HG03378 (cell line): ENCODE results near the gene SCART1.
"Not testable (repeated sequence)": the region's sequence is repeated elsewhere in the genome, so short reads cannot be mapped to it uniquely, and the experiment has no call there.

Experiments used
- ATAC-seq: cut with Tn5 transposase; IDR thresholded peaks from one replicate; pipeline ENCODE4 v1.9.1; 2021; ENCODE audit warnings: mild to moderate bottlenecking, moderate library complexity; ENCODE audit not compliant: unreplicated experiment

SCART1 gene

GRCh38 chr10:133453516-133454203, at the start of gene SCART1:
Gene SCART1, plus strand, starts transcription at chr10:133453945. Its CDS starts 53 bp downstream, at chr10:133453998.
- no peak for ATAC-seq

GRCh38 chr10:133405272-133405671, 48.5 kb upstream of the SCART1 start:
- no peak for ATAC-seq

DNA sequence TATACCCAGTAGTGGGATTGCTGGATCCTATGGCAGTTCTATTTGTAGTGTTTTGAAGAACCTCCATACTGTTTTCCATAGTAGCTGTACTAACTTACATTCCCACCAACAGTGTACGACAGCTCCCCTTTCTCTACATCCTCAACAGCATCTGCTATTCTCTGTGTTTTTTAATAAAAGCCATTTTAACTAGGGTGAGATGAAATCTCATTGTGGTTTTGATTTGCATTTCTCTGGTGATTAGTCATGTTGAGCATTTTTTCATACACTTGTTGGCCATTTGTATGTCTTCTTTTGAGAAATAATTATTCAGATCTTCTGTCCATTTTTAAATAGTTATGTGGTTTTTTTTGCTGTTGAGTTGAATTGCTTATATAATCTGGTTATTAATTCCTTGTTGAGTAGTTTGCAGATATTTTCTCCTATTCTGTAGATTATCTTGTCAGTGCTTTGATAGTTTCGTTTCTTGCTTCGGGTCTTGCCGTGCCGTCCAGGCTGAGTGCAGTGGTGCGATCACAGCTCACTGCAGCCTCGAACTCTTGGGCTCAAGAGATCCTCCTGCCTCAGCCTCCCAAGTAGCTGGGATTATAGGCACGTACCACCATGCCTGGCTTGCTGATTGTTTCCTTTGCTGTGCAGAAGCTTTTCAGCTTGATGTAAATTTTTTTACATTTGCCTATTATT, 47.8 kb upstream of the SCART1 start:
- peak; percentile 49 for ATAC-seq

DNA sequence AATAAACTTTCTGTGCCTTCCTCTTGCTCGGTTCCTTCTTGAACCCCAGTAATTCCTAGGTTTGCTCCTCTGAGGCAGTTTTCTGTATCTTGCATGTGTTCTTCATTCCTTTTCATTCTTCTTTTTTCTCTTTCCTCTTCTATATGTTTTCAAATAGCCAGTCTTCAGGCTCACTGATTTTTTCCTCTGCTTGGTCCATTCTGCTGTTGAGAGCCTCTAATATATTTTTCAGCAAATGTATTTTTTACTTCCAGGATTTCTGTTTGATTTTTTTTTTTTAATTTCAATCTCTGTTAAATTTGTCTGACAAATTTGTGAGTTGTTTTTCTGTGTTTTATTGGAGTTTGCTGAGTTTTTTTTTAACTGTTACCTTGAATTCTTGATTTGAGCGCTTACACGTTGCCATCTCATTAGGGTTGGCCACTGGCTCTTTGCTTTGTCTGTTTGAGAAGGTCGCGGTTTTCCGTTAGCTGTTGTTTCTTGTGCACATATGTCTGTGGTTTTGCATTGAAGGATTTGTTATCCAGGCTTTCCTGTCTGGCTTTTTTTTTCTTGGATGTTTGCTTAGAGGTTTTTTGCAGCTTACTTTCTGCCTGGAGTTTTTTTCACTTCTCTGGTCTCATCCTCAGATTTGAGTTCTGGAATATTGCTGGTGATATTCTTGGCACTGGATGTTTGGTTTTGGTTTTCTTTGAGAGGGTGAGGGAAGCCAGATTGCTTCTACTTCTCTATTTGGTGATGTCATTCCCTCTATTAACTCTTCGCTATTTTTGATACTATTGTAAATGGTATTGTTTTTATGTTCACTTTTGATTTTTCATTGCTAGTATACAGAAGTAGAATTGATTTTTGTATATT, 42.0 kb upstream of the SCART1 start:
- ATAC-seq = no peak

DNA sequence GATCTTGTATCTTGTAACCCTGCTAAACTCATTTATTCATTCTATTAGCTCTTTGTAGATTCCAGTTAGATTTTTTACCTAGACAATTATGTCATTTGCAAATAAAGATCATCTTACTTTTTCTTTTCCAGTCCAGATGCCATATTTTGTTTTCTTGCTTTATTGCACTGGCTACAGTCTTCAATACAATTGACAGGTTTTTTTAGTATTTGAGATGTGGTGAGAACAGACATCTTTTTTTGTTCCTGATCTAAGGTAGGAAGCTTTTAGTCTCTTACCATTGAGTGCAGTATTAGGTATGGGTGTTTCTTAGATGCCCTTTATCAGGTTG, 41.4 kb upstream of the SCART1 start:
- no peak for ATAC-seq

DNA sequence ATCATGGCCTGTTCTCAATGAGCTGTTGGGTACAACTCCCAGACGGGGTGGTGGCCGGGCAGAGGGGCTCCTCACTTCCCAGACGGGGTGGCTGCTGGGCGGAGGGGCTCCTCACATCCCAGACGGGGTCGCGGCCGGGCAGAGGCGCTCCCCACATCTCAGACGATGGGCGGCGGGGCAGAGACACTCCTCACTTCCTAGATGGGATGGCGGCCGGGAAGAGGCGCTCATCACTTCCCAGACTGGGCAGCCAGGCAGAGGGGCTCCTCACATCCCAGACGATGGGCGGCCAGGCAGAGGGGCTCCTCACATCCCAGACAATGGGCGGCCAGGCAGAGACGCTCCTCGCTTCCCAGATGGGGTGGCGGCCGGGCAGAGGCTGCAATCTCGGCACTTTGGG, 39.3 kb upstream of the SCART1 start:
- ATAC-seq = not testable (repeated sequence)

GRCh38 chr10:133415752-133416151, 38.0 kb upstream of the SCART1 start:
- no peak for ATAC-seq

DNA sequence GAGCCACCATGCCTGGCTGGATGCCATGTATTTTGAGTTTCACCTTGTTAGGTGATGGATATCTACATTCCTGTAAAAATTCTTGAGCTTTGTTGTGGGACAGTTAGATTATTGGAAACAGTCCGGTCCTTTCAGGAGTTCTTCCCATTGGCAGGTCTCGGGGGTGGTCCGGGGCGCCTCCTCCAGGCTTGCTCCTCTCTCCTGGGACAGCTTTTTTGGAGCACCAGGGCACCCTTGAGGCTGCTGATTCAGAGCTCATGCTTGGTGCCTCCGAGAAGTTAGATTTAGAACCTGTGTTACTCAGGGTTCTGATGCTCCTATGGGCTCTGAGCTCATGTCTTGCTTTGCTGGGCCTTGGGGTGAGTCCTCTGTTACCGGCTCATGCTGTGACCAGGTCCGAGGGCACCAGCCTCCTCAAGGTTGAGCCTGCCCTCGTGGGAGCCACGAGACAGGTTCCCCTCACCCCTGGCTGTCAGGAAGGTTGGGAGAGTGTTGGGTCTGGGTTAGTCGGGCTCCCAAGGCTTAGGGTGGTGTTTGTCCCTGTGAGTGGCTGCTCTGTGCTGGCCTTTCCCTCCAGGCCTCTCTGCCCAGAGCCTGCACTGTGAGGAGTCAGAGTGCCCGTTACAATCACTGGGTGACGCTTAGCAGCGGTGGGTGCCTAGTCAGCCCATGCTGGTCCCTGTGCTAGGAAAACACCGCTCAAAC, 35.3 kb upstream of the SCART1 start:
- ATAC-seq = no peak

DNA sequence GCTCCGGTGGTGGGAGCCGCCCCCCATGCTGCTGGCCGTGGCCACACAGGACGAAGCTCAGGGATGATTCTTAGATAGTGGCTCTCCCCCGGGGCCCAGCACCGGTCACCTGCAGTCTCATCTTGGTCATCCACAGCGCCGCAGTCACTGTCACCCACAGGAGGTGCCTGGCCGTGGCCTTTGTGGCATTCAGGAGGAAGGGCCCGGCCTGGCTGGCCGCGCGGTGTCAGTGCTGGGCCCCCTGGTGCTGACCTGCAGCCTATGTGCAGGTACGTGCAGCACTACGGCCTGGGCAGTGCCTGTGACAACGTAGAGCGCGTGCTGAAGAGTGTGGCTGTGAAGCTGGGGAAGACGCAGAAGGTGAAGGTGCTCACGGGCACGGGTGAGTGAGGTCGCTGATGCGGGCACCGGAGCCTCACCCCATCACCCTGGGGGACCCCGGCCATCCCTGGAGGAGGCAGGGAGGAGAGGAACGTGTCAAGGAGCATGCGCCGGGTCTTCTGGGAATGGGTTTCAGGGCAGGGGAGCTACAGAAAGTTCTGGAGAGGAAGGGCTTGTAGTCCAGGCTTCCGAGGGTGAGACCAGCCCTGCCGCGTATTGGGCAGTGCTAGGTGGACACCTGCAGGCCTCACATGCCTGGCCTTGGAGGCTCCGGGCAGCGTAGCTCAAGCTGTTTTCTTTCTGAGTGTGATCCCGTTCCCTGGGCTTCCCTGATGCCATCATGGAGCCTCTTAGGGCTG, 34.4 kb upstream of the SCART1 start:
- ATAC-seq = no peak

DNA sequence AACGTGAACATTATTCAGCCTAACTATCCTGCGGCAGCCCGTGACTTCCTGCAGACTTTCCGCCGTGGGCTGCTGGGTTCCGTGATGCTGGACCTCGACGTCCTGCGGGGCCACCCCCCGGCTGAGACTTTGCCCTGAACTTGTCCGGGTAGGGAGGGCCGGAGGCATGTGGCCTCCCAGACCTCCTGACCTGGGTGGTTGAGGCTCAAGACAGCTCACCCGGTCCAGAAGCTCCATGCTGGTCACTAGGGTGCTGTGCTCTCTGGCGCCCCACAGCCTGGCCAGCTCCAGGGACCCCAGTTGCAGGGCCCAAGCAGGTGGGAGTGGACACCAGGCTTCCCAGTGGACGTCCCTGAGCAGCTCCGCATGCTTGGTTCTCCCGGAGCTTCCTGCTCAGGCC, 33.7 kb upstream of the SCART1 start:
- no peak for ATAC-seq

- ATAC-seq = no peak
Measured at GRCh38 chr10:133420579-133420978, 33.2 kb upstream of the SCART1 start.

DNA sequence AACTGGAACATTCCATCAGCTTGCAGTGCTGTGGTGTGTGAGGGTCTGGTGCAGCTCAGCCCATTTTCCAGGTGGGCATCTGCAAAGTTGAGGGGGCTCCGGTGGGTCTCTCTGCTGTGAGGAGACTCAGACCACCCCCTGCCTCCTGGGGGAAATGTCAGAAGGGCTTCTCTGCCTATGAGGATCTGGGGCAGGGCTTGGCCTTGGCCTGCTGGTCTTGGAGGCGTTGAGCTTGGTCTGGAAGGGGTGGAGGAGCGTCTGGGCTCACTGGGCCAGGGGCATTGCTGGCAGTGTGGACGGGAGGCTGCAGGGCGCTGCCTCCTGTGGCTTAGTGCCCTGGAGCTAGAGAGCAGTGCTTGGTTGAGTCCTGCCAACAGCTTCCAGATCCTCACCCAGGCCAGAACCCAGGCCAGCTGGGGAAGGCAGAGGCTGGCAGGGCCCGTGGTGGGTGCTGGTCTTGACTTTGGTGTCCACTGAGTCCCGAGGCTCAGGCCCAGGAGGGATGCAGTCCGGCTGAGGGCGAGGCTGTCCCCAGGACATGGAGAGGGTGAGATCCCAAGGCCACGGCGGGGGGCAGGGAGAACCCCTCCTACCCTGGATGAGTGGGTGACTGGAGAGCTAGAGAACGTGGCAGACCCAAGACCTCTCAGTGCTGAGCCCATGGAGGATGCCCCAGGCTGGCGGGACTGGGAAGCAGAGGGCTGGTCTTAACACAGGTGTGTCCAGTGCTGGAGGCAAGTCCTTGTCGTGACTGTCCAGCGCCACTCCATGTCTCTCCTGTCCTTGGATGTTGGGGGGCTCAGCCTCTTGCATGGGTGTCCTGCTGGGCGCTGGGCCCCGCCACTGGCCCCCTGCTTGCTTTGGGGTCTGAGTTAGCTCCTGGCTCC, 32.2 kb upstream of the SCART1 start:
- no peak for ATAC-seq

GRCh38 chr10:133422223-133422806, 31.4 kb upstream of the SCART1 start:
- ATAC-seq = no peak

GRCh38 chr10:133422807-133423771, 30.7 kb upstream of the SCART1 start:
- no peak for ATAC-seq

- ATAC-seq = not testable (repeated sequence)
Measured at GRCh38 chr10:133424102-133424501, 29.6 kb upstream of the SCART1 start.

- not testable (repeated sequence) for ATAC-seq
Measured at GRCh38 chr10:133424601-133425000, 29.1 kb upstream of the SCART1 start, which contains the start of gene SPRN. Gene SPRN, minus strand, starts transcription at chr10:133424625. Its CDS starts 944 bp downstream, at chr10:133423681.

DNA sequence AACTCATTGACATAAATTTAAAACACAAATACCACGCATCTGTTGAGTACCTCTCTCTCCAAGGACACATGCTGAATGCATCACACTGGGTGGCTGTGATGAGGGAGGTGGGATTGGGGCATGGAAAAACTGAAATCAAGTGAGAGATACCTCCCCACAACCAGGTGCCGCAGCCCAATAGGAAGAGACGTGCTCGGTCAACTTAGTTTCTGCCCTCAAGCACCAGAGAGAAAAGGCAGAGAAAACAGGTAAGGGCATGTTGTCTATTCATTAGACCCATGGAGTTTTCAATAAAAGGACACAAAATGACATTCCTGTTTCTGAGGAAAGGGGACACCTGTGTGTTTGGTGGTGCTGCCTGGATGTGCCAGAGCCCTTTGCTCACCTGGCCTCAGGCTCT, 24.2 kb upstream of the SCART1 start:
- ATAC-seq = not testable (repeated sequence)
